ENCODE results near the gene TSPAN9. TPM values are rescaled to one million over a fixed set of nuclear protein-coding genes. Genes with fewer than 3 reads are reported as not detected.

The TSPAN9 gene
- polyA plus RNA-seq, 1 of the 3 experiments (the other 2 are of a cell fraction) = 34.9 TPM

GRCh38 chr12:3122841-3123678, 45.9 kb downstream of the TSPAN9 start (continued):
- TF ChIP-seq, protein P1, sequence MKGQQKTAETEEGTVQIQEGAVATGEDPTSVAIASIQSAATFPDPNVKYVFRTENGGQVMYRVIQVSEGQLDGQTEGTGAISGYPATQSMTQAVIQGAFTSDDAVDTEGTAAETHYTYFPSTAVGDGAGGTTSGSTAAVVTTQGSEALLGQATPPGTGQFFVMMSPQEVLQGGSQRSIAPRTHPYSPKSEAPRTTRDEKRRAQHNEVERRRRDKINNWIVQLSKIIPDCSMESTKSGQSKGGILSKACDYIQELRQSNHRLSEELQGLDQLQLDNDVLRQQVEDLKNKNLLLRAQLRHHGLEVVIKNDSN (IDR thresholded peaks at IDR 0.05; ENCODE audit: borderline replicate concordance, low read depth) = no peak
- TF ChIP-seq FOSL2 (IDR thresholded peaks at IDR 0.05; ENCODE audit: borderline replicate concordance, low read depth) (peak; percentile 58; the same call in 1 of the 2 replicates), NRF1 (IDR thresholded peaks at IDR 0.05; ENCODE audit: low read depth, low read length) (no peak), NFIC (IDR thresholded peaks at IDR 0.05; ENCODE audit: borderline replicate concordance) (peak; percentile 92), GATA2 (CRISPR knock-in tag; IDR thresholded peaks at IDR 0.05) (no peak), EP300 (IDR thresholded peaks at IDR 0.05; ENCODE audit: borderline replicate concordance in 1 of 2, low read depth in 1 of 2, low read length in 1 of 2) (peak in 1 of 2 experiments; percentile 7; a peak in 2 of 4 replicates), ELF1 (IDR thresholded peaks at IDR 0.05) (no peak), EZH2phosphoT487 (IDR thresholded peaks at IDR 0.05; ENCODE audit: borderline replicate concordance, low read depth) (no peak), RFX5 (IDR thresholded peaks at IDR 0.05; ENCODE audit: low read length) (no peak), MEF2A (IDR thresholded peaks at IDR 0.05; ENCODE audit: borderline replicate concordance, low read depth) (no peak), POLR2AphosphoS5 (IDR thresholded peaks at IDR 0.05; ENCODE audit: low read depth, low read length) (no peak)
- TF ChIP-seq, protein P2, sequence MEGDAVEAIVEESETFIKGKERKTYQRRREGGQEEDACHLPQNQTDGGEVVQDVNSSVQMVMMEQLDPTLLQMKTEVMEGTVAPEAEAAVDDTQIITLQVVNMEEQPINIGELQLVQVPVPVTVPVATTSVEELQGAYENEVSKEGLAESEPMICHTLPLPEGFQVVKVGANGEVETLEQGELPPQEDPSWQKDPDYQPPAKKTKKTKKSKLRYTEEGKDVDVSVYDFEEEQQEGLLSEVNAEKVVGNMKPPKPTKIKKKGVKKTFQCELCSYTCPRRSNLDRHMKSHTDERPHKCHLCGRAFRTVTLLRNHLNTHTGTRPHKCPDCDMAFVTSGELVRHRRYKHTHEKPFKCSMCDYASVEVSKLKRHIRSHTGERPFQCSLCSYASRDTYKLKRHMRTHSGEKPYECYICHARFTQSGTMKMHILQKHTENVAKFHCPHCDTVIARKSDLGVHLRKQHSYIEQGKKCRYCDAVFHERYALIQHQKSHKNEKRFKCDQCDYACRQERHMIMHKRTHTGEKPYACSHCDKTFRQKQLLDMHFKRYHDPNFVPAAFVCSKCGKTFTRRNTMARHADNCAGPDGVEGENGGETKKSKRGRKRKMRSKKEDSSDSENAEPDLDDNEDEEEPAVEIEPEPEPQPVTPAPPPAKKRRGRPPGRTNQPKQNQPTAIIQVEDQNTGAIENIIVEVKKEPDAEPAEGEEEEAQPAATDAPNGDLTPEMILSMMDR (IDR thresholded peaks at IDR 0.05) = no peak
- TF ChIP-seq, protein P3, sequence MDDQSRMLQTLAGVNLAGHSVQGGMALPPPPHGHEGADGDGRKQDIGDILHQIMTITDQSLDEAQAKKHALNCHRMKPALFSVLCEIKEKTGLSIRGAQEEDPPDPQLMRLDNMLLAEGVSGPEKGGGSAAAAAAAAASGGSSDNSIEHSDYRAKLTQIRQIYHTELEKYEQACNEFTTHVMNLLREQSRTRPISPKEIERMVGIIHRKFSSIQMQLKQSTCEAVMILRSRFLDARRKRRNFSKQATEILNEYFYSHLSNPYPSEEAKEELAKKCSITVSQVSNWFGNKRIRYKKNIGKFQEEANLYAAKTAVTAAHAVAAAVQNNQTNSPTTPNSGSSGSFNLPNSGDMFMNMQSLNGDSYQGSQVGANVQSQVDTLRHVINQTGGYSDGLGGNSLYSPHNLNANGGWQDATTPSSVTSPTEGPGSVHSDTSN (IDR thresholded peaks at IDR 0.05) = peak; percentile 63
- TF ChIP-seq, protein P4, sequence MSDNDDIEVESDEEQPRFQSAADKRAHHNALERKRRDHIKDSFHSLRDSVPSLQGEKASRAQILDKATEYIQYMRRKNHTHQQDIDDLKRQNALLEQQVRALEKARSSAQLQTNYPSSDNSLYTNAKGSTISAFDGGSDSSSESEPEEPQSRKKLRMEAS (IDR thresholded peaks at IDR 0.05; ENCODE audit: low read depth) = 0 out of 2 replicates have a peak, but pooled peaks have one; percentile 11

DNA sequence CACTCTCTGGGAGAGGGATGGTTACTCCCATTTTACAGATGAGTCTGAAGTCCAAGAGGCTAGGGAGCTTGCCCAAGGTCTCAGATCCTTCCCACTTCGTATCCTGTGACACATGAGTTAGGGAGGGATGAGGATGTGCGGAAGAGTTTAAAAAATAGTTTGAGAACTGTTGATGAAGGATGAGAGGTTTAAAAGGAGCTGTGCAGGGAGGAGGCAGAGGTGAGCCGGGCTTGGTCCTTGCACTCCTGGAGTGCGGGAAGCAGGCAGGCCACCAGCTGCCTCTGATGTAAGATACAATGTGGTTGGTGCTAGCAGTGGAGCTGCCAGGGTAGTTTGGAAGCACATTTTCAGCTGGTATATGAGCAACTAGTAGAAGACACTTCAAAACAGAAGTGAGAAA, 46.5 kb downstream of the TSPAN9 start:
- peak overlapping the region; percentile 80 to 84 for H3K27ac ChIP-seq (ENCODE audit: low read depth in 2 of 2, low read length in 1 of 2)
- CTCF ChIA-PET = interaction anchor here (1.0 to 3.6 kb wide), 9 partner anchors 11 to 242 kb away, joined by 3 to 41 read pairs (median 6); no protein-coding TSS in a partner anchor
- POLR2A ChIA-PET = interaction anchor here (1.2 kb wide), 1 partner anchor 19 kb away, joined by 7 read pairs; no protein-coding TSS in a partner anchor

More for the DNA sequence above, 46.5 kb downstream of the TSPAN9 start:
- Histone ChIP-seq H2AFZ (ENCODE audit: low read depth) (no peak overlapping the region), H3F3A (replicated peaks; ENCODE audit: insufficient read depth) (peaks cover 21% of the 10 kb centered on the region), H3K4me2 (peak overlapping the region; percentile 76; the same call in 1 of the 2 replicates), H3K36me3 (replicated peaks in 1 of 2; ENCODE audit: control insufficient read depth in 1 of 2, insufficient read depth in 2 of 2, low read length in 1 of 2) (peaks cover 0 to 8% of the 10 kb centered on the region in 2 experiments), H3K4me1 (ENCODE audit: control insufficient read depth in 1 of 2, insufficient read depth in 2 of 2, low read depth in 1 of 2, low read length in 1 of 2) (peaks cover 18 to 26% of the 10 kb centered on the region in 2 experiments), H3K27me3 (ENCODE audit: insufficient read depth) (no peaks in the 10 kb centered on the region), H3K9me2 (no peaks in the 10 kb centered on the region), H3K9me3 (no peaks in the 10 kb centered on the region), H3K9ac (no peak overlapping the region), H4K20me1 (ENCODE audit: insufficient read depth) (no peaks in the 10 kb centered on the region), H3K79me2 (ENCODE audit: insufficient read depth) (peaks cover 16% of the 10 kb centered on the region), H3K4me3 (ENCODE audit: low read depth in 2 of 2, low read length in 1 of 2) (no peak overlapping the region)
- no peak for DNase-seq
- 57% methylated on average over 4 of the region's 4 CpGs for WGBS (ENCODE audit: low lambda C conversion rate)
- TF ChIP-seq FOXJ3 (CRISPR knock-in tag; IDR thresholded peaks at IDR 0.05) (0 out of 2 replicates have a peak, but pooled peaks have one; percentile 4), GATA2 (CRISPR knock-in tag; IDR thresholded peaks at IDR 0.05) (no peak)

Measured in SK-N-SH (cell line).